Measurements from ENCODE around the gene TFE3.

The TFE3 gene

DNA sequence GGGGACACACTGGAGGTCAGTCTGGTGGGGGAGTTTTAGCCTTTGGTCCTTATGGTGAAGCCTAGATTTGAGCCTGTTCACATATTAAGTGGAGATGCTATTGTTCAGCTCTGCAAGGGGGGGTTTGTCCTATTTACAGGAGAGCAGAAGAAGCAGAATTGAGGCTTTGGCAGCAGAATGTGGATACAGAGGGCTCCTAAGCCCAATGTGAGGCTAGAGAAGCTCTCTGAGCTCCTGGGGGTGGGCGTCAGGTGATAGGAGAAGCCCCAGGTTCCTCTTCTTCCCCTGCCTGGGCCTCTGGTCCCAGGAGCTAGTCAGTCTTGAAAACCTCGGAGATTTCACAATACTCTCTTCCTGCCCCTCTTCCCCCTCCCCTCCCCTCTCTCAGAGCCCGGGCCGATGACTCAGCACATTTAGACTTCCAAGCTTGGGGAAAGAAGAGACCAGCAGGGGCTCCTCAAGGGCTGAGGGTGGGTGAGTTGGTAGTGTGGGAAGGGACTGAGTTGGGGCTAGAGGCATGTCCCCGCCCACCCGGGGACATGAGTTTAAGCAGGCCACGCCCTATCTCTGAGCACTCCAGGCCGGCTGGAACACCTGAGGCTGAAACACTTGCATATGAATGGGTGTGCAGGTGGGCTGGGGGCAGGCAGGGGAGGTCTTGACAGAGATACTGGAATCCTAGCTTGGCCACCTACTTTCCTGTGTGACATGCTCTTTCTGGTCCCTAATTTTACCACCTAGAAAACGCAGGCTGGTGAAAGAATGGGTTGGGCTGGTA, 3.4 kb downstream of the TFE3 start:
- no peaks in the 10 kb centered on the region for H3K27me3 ChIP-seq (ENCODE audit: insufficient read depth, low read length)
- peak overlapping the region; percentile 82 for H3K9ac ChIP-seq (ENCODE audit: low read depth, low read length)
- peak overlapping the region; percentile 81 for H3K4me3 ChIP-seq (ENCODE audit: low read length)
- peak overlapping the region; percentile 99 for H3K27ac ChIP-seq (ENCODE audit: low read depth, low read length)
- 0% methylated on average over 6 of the region's 9 CpGs for WGBS
- H3K36me3 ChIP-seq (ENCODE audit: insufficient read depth, low read length), result peaks cover 35% of the 10 kb centered on the region
- H3K9me3 ChIP-seq (ENCODE audit: insufficient read depth, low read depth, low read length), result no peaks in the 10 kb centered on the region
- peaks cover 7% of the 10 kb centered on the region for H3K4me1 ChIP-seq (ENCODE audit: insufficient read depth, low read length)

GRCh38 chrX:49037883-49038475, 5.2 kb downstream of the TFE3 start:
- Histone ChIP-seq H3K27me3 (ENCODE audit: insufficient read depth, low read length) (no peaks in the 10 kb centered on the region), H3K27ac (ENCODE audit: low read depth, low read length) (no peak overlapping the region), H3K4me3 (ENCODE audit: low read length) (no peak overlapping the region), H3K36me3 (ENCODE audit: insufficient read depth, low read length) (peaks cover 53% of the 10 kb centered on the region), H3K9me3 (ENCODE audit: insufficient read depth, low read depth, low read length) (no peaks in the 10 kb centered on the region), H3K4me1 (ENCODE audit: insufficient read depth, low read length) (peaks cover 7% of the 10 kb centered on the region), H3K9ac (ENCODE audit: low read depth, low read length) (no peak overlapping the region)
- WGBS, result 97% methylated on average over 15 of the region's 15 CpGs

DNA sequence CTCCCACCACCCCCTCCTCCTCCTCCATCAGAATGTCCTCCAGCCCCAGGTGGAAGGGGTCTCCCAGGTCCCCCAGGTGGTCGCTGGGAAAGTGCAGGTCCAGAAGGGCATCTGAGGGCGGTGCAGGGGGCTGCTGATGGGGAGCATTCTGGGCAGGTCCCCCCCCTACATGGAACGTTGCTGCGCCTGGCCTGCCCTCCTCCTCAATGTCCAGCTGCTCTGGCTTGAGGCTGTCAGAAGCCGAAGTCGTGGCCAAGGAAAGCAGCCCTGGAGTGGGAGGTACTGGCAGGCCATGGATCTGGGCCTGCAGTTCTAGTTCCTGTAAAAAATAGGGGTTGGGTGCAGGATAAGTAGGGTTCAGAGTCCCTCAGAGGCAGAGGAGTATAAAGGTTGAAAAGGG, 12.9 kb downstream of the TFE3 start:
- H3K9ac ChIP-seq (ENCODE audit: low read depth, low read length), result no peak overlapping the region
- H3K36me3 ChIP-seq (ENCODE audit: insufficient read depth, low read length), result peaks cover 58% of the 10 kb centered on the region
- no peak overlapping the region for H3K27ac ChIP-seq (ENCODE audit: low read depth, low read length)
- no peaks in the 10 kb centered on the region for H3K27me3 ChIP-seq (ENCODE audit: insufficient read depth, low read length)
- WGBS, result 100% methylated on average over 6 of the region's 6 CpGs
- H3K9me3 ChIP-seq (ENCODE audit: insufficient read depth, low read depth, low read length), result no peaks in the 10 kb centered on the region
- H3K4me1 ChIP-seq (ENCODE audit: insufficient read depth, low read length), result no peaks in the 10 kb centered on the region
- H3K4me3 ChIP-seq (ENCODE audit: low read length), result no peak overlapping the region

GRCh38 chrX:49029876-49030275, 13.3 kb downstream of the TFE3 start:
- Histone ChIP-seq H3K4me1 (ENCODE audit: insufficient read depth, low read length) (no peaks in the 10 kb centered on the region), H3K27ac (ENCODE audit: low read depth, low read length) (no peak overlapping the region), H3K9me3 (ENCODE audit: insufficient read depth, low read depth, low read length) (no peaks in the 10 kb centered on the region), H3K4me3 (ENCODE audit: low read length) (no peak overlapping the region), H3K27me3 (ENCODE audit: insufficient read depth, low read length) (no peaks in the 10 kb centered on the region), H3K36me3 (ENCODE audit: insufficient read depth, low read length) (peaks cover 58% of the 10 kb centered on the region), H3K9ac (ENCODE audit: low read depth, low read length) (no peak overlapping the region)
- 88% methylated on average over 5 of the region's 6 CpGs for WGBS

DNA sequence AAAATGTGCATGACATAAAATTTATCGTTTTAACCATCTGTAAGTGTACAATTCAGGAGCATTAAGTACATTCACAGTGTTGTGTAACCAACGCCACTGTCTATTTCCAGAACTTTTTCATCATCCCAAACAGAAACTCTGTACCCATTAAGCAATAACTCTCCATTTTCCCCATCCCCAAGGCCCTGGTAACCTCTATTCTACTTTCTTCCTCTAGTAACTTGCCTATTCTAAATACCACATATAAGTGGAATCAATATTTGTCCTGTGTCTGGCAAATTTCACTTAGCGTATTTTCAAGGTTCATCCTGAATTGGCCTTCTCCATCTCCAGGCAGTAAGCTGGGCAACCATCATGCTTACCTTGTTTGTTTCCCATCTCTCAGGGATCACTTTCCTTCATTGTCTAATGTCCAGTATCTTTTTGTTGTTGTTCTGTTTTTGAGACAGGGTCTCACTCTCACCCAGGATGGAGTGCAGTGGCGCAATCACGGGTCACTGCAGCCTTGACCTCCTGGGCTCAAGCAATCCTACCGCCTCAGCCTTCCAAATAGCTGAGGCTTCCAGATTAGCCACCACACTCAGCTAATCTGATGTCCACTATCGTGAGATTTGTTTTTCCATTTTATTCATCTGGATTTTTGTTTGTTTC, 23.4 kb downstream of the TFE3 start:
- Histone ChIP-seq H3K27ac (ENCODE audit: low read depth, low read length) (no peak overlapping the region), H3K4me3 (ENCODE audit: low read length) (no peak overlapping the region), H3K9me3 (ENCODE audit: insufficient read depth, low read depth, low read length) (no peaks in the 10 kb centered on the region), H3K27me3 (ENCODE audit: insufficient read depth, low read length) (no peaks in the 10 kb centered on the region), H3K9ac (ENCODE audit: low read depth, low read length) (no peak overlapping the region), H3K36me3 (ENCODE audit: insufficient read depth, low read length) (no peaks in the 10 kb centered on the region), H3K4me1 (ENCODE audit: insufficient read depth, low read length) (no peaks in the 10 kb centered on the region)
- WGBS, result 95% methylated on average over 7 of the region's 7 CpGs

GRCh38 chrX:49019050-49019449, 24.1 kb downstream of the TFE3 start:
- Histone ChIP-seq H3K27ac (ENCODE audit: low read depth, low read length) (no peak overlapping the region), H3K27me3 (ENCODE audit: insufficient read depth, low read length) (no peaks in the 10 kb centered on the region), H3K9ac (ENCODE audit: low read depth, low read length) (no peak overlapping the region), H3K9me3 (ENCODE audit: insufficient read depth, low read depth, low read length) (no peaks in the 10 kb centered on the region), H3K4me3 (ENCODE audit: low read length) (no peak overlapping the region), H3K36me3 (ENCODE audit: insufficient read depth, low read length) (no peaks in the 10 kb centered on the region), H3K4me1 (ENCODE audit: insufficient read depth, low read length) (no peaks in the 10 kb centered on the region)
- WGBS, result 79% methylated on average over 2 of the region's 2 CpGs

GRCh38 chrX:49003696-49004095, 39.5 kb downstream of the TFE3 start:
- H3K27me3 ChIP-seq (ENCODE audit: insufficient read depth, low read length), result no peaks in the 10 kb centered on the region
- H3K4me3 ChIP-seq (ENCODE audit: low read length), result no peak overlapping the region
- WGBS, result 92% methylated on average over 3 of the region's 5 CpGs
- H3K4me1 ChIP-seq (ENCODE audit: insufficient read depth, low read length), result no peaks in the 10 kb centered on the region
- no peak overlapping the region for H3K9ac ChIP-seq (ENCODE audit: low read depth, low read length)
- H3K36me3 ChIP-seq (ENCODE audit: insufficient read depth, low read length), result peaks cover 8% of the 10 kb centered on the region
- no peaks in the 10 kb centered on the region for H3K9me3 ChIP-seq (ENCODE audit: insufficient read depth, low read depth, low read length)
- H3K27ac ChIP-seq (ENCODE audit: low read depth, low read length), result no peak overlapping the region

DNA sequence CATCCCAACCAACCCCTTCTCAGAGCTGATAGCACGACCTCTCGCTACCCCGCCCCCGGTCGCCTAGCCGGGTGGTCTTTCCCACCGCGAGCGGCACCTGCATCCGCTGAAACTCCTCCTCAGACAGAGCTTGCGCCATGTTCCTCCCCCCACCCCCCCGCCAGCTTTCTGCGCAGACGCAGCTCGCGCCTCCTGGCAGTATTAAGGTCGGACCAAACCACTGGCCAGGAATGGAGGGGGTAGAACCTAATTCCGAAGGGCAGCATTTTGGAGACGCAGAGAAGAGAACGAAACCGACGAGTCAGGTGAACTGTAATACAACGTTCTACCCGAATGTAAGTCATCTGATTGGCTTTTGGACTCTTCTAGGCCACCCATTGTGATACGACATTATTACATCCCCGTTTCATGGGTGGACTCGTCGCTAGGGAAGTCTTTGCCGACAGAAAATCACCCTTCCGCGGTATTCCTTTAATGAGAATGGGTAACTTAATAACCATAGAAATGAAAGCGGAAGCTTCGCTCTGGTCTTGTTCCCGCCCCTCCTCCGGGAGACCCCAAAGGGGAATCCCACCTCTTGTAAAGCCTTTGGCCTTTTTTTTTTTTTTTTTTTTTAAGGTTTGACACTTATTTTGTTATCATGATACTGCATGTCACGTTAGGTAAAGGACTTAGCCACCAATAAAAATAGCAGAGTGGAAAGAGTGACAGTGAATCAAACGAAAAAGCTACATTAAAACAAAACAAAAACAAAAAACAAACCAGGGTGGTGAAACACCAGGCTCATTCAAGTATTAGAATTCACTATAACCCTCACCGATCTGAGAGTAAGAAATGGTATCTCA, 40.8 kb downstream of the TFE3 start, which contains the start of gene GRIPAP1:
Gene GRIPAP1 (minus strand): TSS at position 174 of the 845 bp plus-strand sequence. CDS start 35 bp downstream, at position 139.
- H3K9ac ChIP-seq (ENCODE audit: low read depth, low read length), result peak within 1 kb of the TSS; percentile 99
- no peaks in the 10 kb centered on the region for H3K4me1 ChIP-seq (ENCODE audit: insufficient read depth, low read length)
- no peaks in the 10 kb centered on the region for H3K9me3 ChIP-seq (ENCODE audit: insufficient read depth, low read depth, low read length)
- H3K27me3 ChIP-seq (ENCODE audit: insufficient read depth, low read length), result no peaks in the 10 kb centered on the region
- peak within 1 kb of the TSS; percentile 99 for H3K27ac ChIP-seq (ENCODE audit: low read depth, low read length)
- H3K4me3 ChIP-seq (ENCODE audit: low read length), result peak within 1 kb of the TSS; percentile 84
- peaks cover 22% of the 10 kb centered on the region for H3K36me3 ChIP-seq (ENCODE audit: insufficient read depth, low read length)
- WGBS, result 0% methylated on average over 30 of the region's 38 CpGs

DNA sequence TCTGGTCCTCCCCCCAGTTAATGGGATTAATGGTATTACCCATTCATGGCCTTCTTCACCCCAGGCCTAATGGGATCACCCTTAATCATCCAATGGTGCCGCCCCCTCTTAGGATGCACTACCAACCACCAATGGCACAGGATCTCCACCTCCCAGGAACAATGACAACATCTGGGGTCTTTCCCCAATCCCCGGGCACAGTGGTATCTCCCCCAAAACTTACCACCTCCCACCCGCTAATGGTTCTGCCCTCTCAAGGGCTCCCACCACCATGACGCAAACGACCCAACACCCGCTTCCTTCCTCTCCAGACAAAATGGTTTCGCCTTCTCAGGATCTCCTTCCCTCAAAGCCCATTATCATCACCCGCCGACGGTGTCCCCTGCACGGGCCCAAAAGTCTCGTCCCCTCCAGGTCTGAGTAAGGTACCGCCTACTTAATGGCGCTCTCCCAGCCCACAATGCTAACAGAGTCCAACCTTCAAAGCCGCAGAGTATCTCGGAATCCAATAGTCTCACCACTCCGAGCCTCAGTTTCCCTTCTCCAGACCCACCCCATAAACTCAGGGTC, 41.6 kb downstream of the TFE3 start:
- peaks cover 29% of the 10 kb centered on the region for H3K36me3 ChIP-seq (ENCODE audit: insufficient read depth, low read length)
- H3K4me3 ChIP-seq (ENCODE audit: low read length), result peak overlapping the region; percentile 84
- 2% methylated on average over 17 of the region's 17 CpGs for WGBS
- H3K4me1 ChIP-seq (ENCODE audit: insufficient read depth, low read length), result no peaks in the 10 kb centered on the region
- no peaks in the 10 kb centered on the region for H3K27me3 ChIP-seq (ENCODE audit: insufficient read depth, low read length)
- no peaks in the 10 kb centered on the region for H3K9me3 ChIP-seq (ENCODE audit: insufficient read depth, low read depth, low read length)
- H3K9ac ChIP-seq (ENCODE audit: low read depth, low read length), result peak overlapping the region; percentile 99
- peak overlapping the region; percentile 99 for H3K27ac ChIP-seq (ENCODE audit: low read depth, low read length)

DNA sequence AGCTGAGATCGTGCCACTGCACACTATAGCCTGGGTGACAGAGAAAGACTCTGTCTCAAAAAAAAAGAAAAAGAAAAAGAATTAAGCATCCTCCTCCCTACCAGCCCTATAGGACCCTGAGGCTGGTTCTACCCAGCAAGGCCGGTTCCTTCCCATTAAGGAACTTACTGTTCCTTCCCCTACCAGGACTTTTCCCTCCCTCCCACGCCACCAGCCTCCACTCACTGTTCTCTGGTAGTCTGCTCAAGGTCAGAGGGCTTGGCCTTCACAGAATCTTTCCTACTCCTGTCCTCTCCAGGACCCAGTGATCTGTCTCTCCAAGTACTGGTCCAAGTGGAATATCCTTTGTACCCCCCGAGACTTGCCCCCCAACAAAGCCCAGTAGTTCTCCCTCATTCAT, 42.5 kb downstream of the TFE3 start:
- no peaks in the 10 kb centered on the region for H3K4me1 ChIP-seq (ENCODE audit: insufficient read depth, low read length)
- H3K36me3 ChIP-seq (ENCODE audit: insufficient read depth, low read length), result peaks cover 37% of the 10 kb centered on the region
- no peak overlapping the region for H3K27ac ChIP-seq (ENCODE audit: low read depth, low read length)
- no peaks in the 10 kb centered on the region for H3K9me3 ChIP-seq (ENCODE audit: insufficient read depth, low read depth, low read length)
- no peak overlapping the region for H3K4me3 ChIP-seq (ENCODE audit: low read length)
- H3K9ac ChIP-seq (ENCODE audit: low read depth, low read length), result no peak overlapping the region
- 93% methylated on average over 4 of the region's 4 CpGs for WGBS
- H3K27me3 ChIP-seq (ENCODE audit: insufficient read depth, low read length), result no peaks in the 10 kb centered on the region

Measured in HUES64 (cell line).